MCF 10A (cell line): ENCODE data around the gene MORC3. TPM values are rescaled to one million over a fixed set of nuclear protein-coding genes. Genes with fewer than 3 reads are reported as not detected.

Experiments
- BruUV-seq: library from RNA; stranded (reverse); fragments of 400-500 nt; replicated peaks from 2 replicates; lab custom pipeline; 2021; lab: Mats Ljungman, UMichigan
- CTCF ChIA-PET: fragments of 300-600 bp; sonication (Branson Sonifier 250); formaldehyde crosslinking; extraction: SDS; loops from one replicate; lab custom pipeline; 2021; ENCODE audit warnings: antibody characterized with exemption, inconsistent platforms; lab: Yijun Ruan, JAX
- POLR2A ChIA-PET: fragments of 300-600, 350-650 bp; sonication (Branson Sonifier 250); formaldehyde crosslinking; extraction: SDS; loops from one replicate; lab custom pipeline; 2020; ENCODE audit warnings: antibody characterized with exemption, inconsistent platforms; lab: Yijun Ruan, JAX
- DNase-seq: peaks from one replicate; pipeline ENCODE4 v3.0.0-alpha.2; 2018; ENCODE audit not compliant: unreplicated experiment
- H3K27ac Mint-ChIP-seq: one replicate; pipeline ENCODE4 v1.8.0; 2022; ENCODE audit warnings: mild to moderate bottlenecking, low read depth, mixed read lengths; ENCODE audit not compliant: unreplicated experiment
- H3K27me3 Mint-ChIP-seq: one replicate; pipeline ENCODE4 v1.8.0; 2022; ENCODE audit warnings: mixed read lengths; ENCODE audit not compliant: insufficient read depth, unreplicated experiment
- H3K36me3 Mint-ChIP-seq: one replicate; pipeline ENCODE4 v1.8.0; 2022; ENCODE audit warnings: mild to moderate bottlenecking, moderate library complexity, mixed read lengths; ENCODE audit not compliant: insufficient read depth, unreplicated experiment
- H3K4me1 Mint-ChIP-seq: one replicate; pipeline ENCODE4 v1.8.0; 2022; ENCODE audit warnings: mixed read lengths; ENCODE audit not compliant: insufficient read depth, unreplicated experiment
- H3K4me3 Mint-ChIP-seq: one replicate; pipeline ENCODE4 v1.8.0; 2022; ENCODE audit warnings: mild to moderate bottlenecking, moderate library complexity, mixed read lengths; ENCODE audit not compliant: unreplicated experiment
- H3K9me3 Mint-ChIP-seq: one replicate; pipeline ENCODE4 v1.8.0; 2022; ENCODE audit warnings: mixed read lengths; ENCODE audit not compliant: unreplicated experiment
- CTCF ChIP-seq: fragments of 200-600 bp; IDR thresholded peaks from one replicate; pipeline ENCODE4 v1.8.0; 2022; ENCODE audit warnings: antibody characterized with exemption, mild to moderate bottlenecking; ENCODE audit not compliant: unreplicated experiment
- intact Hi-C: fragments of 100-400 bp; cut with micrococcal nuclease; formaldehyde crosslinking; loops from 2 replicates; pipeline ENCODE4 v1.14.1; 2022
- total RNA-seq: library from RNA; stranded (reverse); gene quantifications from 2 replicates; pipeline ENCODE4 v1.2.3, GENCODE V29; 2022

The MORC3 gene
- total RNA-seq, 1 experiment from 2014 or later: 31.1 TPM

- no peaks in the 10 kb centered on the region for H3K9me3 Mint-ChIP-seq
- ChIA-PET POLR2A (interaction anchor here (0.6 to 1.6 kb wide), 2 partner anchors 13 to 32 kb away, joined by 3 to 4 read pairs; no protein-coding TSS in a partner anchor), CTCF (interaction anchor here (0.6 kb wide), 1 partner anchor 265 kb away, joined by 4 read pairs; no protein-coding TSS in a partner anchor)
- peaks cover 93% of the 10 kb centered on the region for H3K36me3 Mint-ChIP-seq
- H3K27me3 Mint-ChIP-seq: no peaks in the 10 kb centered on the region
- intact Hi-C loops: no loop called here
- no peaks in the 10 kb centered on the region for H3K4me1 Mint-ChIP-seq
- DNase-seq: no peak
- H3K4me3 Mint-ChIP-seq: no peak overlapping the region
- TF ChIP-seq CTCF: no peak
- no peak overlapping the region for H3K27ac Mint-ChIP-seq
- TSS peak; percentile 48 for BruUV-seq
Observed at GRCh38 chr21:36369064-36369685, 49.2 kb downstream of the MORC3 start.

- no peak for TF ChIP-seq CTCF
- Mint-ChIP-seq H3K36me3 (peaks cover 70% of the 10 kb centered on the region), H3K27ac (no peak overlapping the region), H3K4me3 (no peak overlapping the region), H3K27me3 (no peaks in the 10 kb centered on the region), H3K9me3 (no peaks in the 10 kb centered on the region), H3K4me1 (no peaks in the 10 kb centered on the region)
- intact Hi-C loops: no loop called here
- DNase-seq: no peak
- BruUV-seq: no TSS peak
- CTCF ChIA-PET: no interaction called here
- POLR2A ChIA-PET: interaction anchor here (0.7 to 1.3 kb wide), 3 partner anchors 8 to 569 kb away, joined by 3 to 5 read pairs (median 3); no protein-coding TSS in a partner anchor
Observed at GRCh38 chr21:36375994-36376393, 56.0 kb downstream of the MORC3 start.

- intact Hi-C loops: no loop called here
- Mint-ChIP-seq H3K36me3 (peaks cover 59% of the 10 kb centered on the region), H3K27me3 (no peaks in the 10 kb centered on the region), H3K4me1 (no peaks in the 10 kb centered on the region), H3K9me3 (no peaks in the 10 kb centered on the region), H3K27ac (no peak overlapping the region), H3K4me3 (no peak overlapping the region)
- DNase-seq: no peak
- no peak for TF ChIP-seq CTCF
- POLR2A ChIA-PET: interaction anchor here (1.0 to 1.3 kb wide), 2 partner anchors 10 to 36 kb away, joined by 3 to 5 read pairs; no protein-coding TSS in a partner anchor
- CTCF ChIA-PET: no interaction called here
- no TSS peak for BruUV-seq
Observed at GRCh38 chr21:36377391-36377842, 57.4 kb downstream of the MORC3 start.

- H3K36me3 Mint-ChIP-seq: peaks cover 47% of the 10 kb centered on the region
- no TSS peak for BruUV-seq
- H3K4me3 Mint-ChIP-seq: no peak overlapping the region
- H3K27ac Mint-ChIP-seq: no peak overlapping the region
- no peak for TF ChIP-seq CTCF
- POLR2A ChIA-PET: interaction anchor here (0.6 to 1.1 kb wide), 2 partner anchors 9 to 24 kb away, joined by 3 read pairs; no protein-coding TSS in a partner anchor
- no peaks in the 10 kb centered on the region for H3K4me1 Mint-ChIP-seq
- intact Hi-C loops: no loop called here
- no peaks in the 10 kb centered on the region for H3K9me3 Mint-ChIP-seq
- no peaks in the 10 kb centered on the region for H3K27me3 Mint-ChIP-seq
- DNase-seq: no peak
- CTCF ChIA-PET: no interaction called here
Observed at GRCh38 chr21:36379251-36379650, 59.3 kb downstream of the MORC3 start.
